ENCODE data around the gene RNF41.

RNF41 gene

DNA sequence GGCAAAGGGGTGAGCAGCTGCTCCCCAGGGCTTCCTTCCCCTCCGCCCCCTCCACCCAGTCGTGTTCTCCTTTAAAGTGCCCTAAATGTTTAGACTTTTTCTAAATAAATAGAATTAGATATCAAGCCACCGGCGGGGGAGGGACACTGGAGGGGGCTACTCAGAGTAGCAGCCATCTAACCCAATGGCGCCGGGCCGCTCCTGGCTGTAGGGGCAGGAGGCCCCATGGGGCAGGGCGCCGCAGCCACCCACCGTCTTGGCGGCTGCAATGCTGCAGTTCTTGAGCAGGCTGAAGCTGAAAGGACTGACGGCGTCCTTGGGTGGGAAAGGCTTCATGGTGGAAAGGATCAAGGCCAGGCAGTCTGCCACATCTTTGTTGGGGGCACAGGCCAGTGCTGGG is 21.3 kb upstream of the RNF41 start:
- DNase-seq, result no peak

DNA sequence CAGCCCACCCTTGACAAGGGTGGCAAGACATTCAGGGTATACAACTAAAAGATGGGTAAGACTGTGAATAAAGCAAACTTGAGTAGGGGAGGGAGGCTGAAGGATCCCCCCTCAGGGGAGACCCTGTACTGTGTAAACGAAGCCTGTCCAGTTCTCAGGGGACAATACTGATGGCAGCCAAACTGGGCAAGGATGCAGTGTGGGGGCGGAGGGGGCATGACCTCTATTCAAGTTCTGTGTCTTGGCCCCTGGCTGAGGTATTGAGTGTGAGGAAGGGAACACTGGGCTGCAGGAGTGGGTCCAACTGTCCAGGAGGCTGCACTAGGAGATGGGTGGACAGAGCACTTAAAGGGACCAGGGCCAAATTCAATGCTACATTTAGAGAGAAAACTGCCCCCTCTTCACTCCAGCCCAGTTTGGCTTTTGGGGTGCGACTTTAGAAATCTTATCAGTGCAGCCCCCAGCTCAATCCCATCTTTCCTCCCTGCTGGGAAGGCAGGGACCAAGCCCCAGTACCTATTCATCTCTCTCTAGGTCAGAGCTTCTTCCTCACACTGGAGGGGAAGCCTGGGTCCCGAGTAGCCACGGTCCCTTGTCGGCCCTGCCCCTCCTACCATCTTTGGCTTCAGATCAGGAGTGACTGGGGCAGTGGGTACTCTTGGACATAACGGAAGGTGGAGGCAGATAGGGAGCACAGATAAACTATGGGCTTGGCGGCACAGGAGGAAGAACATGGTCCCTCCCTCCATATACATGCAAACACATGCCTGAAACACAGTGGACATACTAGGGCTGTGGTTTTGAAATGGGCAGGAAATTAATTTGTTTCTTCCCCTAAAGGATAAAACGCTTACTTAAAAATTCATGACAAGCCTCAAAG is 19.9 kb upstream of the RNF41 start:
- DNase-seq, result no peak

DNA sequence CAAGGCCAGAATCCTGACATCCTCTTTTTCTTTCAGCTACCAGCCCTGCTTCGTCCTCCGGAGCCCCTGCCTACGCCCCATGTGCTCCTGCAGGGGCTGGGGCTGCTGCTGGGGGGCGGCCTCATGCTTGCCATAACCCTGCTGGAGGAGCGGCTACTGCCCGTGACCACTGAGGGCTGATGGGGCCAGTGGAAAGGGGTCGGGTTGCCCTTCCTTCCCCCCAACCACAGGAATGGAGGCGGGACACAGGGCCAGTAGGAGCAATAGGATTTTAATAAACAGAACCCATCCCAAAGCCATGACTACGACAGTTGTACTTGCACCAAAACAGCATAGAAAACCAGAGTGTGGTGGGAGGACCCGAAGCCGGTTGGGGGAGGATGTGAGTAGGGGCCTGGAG is 15.8 kb upstream of the RNF41 start:
- no peak for DNase-seq

DNA sequence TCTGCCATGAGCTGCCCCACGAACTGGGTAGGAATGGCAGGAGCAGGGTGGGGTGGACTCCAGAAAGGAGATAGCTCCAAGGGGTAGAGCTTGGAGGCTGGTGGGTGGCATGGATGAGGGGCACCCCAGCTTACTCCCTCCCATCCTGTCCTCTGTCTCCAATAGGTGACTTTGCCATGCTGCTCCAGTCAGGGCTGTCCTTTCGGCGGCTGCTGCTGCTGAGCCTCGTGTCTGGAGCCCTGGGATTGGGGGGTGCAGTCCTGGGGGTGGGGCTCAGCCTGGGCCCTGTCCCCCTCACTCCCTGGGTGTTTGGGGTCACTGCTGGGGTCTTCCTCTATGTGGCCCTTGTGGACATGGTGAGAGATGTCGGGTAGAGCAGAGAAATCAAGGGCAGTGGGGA is 15.3 kb upstream of the RNF41 start:
- DNase-seq, result no peak

DNA sequence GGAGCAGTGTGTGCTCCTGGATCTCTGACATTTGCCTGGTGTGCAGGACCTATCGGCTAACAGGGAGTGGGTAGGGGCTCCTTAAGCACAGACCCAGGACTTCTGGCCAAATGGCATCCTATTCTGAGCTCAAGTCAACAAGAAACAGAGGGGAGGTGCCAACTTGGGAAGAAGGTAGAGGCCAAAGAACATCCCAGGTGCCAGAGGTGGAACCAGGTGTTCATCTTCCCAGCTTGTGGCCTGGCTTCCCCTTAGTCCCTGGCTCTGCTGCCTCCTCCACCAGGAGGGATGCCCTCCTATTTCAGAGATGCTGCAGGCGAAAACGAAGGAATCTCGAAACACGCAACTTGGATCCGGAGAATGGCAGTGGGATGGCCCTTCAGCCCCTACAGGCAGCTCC is 14.4 kb upstream of the RNF41 start:
- no peak for DNase-seq

DNA sequence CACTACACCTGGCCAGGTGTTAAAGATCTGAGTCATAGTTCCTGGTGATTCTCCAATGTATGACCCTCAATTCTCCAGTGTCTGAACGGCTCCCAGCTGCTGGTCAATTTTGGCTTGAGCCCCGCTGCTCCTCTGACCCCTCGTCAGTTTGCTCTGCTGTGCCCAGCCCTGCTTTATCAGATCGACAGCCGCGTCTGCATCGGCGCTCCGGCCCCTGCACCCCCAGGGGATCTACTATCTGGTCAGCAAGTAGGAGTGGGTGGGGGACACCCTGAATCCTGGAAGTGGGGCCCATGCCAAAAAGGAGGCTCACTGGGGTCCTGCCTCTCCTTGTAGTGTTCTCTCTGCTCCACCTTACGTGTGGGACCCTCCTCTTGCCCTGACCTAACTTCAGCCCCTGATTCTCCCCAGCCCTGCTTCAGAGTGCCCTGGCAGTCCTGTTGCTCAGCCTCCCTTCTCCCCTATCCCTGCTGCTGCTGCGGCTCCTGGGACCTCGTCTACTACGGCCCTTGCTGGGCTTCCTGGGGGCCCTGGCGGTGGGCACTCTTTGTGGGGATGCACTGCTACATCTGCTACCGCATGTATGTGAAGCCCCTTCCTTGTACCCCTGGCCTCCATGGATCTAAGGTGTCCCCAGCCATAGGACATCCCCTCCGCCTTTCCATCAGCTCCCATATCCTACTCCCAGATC is 13.2 kb upstream of the RNF41 start:
- no peak for DNase-seq

DNA sequence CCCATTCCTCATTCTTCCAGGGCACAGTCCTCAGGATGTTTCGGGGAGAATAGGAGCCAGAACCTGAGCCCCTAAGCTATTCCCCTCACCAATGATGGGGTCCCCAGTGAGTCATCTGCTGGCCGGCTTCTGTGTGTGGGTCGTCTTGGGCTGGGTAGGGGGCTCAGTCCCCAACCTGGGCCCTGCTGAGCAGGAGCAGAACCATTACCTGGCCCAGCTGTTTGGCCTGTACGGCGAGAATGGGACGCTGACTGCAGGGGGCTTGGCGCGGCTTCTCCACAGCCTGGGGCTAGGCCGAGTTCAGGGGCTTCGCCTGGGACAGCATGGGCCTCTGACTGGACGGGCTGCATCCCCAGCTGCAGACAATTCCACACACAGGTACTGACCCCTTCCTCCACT is 9.5 kb upstream of the RNF41 start:
- DNase-seq, result no peak

DNA sequence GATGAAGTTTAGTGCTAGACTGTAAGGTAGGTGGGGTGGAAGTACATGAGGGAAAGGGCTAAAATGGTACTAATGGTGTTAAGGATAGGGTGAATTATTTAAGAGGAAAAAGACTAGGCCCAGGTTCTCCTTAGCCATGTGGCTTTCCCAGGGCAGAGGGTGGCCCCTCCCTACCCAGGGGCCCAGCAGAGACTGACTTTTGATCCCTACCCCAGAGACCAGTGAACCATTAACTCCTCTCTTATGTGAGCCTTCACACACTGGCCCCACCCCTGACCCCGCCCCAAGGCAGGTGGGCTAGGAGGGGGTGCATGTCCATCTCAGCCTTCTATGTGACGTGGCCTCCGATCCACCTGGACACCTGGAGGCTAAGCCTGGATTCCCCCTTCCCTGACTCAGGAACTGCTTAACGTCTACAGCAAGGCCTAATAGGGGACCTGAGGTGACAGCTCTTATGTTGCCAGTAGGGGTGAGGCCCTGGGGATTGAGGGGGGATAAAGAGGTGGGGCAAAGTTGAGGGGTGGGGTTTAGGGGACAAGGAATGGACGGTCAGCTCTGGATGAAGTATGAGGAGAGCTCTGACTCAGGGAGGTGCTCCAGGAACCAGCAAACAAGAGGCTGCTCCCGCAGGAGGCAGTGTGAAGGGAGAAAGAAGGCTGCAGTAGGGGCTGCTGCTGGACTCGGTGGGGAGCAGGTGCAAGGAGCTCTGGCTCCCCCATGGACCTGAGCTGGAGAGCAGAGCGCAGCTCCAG is 8.9 kb upstream of the RNF41 start:
- no peak for DNase-seq

DNA sequence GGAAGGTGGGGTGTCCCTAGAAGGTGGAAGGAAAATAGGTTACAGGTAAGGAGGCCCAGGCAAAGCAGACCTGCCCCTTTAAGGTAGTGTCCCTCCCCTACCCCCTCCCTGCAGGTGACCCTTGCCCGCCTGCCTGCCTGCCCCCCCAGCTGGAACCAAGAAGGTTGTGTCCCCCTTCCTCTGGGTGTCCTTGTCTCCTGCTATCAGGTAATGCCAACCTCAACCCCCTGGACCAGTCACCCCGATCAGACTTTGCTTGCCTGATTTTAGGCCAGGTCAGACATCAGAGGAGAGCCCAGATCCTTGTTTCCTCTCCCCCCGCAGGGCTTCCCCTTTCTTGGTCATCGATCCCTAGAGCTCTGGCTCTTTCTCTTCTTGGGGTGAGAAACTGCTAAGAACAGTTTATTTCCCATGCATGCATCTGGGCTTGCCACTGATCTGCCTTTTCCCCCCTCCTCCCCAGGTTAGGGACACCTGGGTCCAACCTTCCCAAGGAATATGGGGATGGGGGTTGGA is 8.3 kb upstream of the RNF41 start, which contains the start of gene SLC39A5:
Gene SLC39A5 (plus strand): TSS at position 136 of the 516 bp plus-strand sequence. CDS start 1,224 bp downstream, outside the sequence.
- DNase-seq, result no peak

DNA sequence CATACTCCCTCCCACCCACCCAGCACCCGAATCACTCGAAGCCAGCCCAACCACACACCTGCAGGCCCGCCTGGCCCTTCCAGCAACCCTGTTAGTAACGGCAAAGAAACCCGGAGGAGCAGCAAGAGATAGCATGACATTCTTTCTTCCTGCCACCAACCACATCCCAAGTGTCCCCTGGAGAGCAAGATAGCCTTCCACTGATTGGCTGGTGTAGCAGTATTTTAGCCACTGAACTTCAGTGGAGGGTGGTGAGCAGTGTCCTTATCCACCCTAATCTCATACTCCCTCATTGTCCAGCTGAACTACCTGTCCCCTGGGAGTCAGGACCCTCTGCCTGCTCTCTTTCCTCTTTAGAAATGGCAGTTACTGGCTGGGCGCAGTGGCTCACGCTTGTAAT is 7.4 kb upstream of the RNF41 start:
- DNase-seq, result no peak

DNA sequence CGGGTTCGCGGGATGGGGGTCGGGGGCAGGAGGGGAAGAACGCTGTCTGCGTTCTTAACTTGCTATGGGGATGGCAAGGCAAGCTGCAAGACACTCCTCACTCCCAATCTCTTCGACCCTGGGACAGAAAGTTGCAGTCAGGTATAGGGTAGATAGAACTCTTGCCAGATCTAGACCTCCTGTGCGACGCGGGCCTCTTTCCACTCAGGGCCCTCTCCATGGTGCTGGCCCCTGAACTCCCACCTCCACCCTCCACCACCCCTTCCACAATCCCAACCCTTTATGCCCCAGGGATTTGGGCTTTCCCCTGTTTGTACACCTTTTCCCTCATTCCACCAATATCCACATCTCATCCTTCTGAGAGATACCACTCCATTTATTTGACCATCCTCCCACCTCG is 3.2 kb upstream of the RNF41 start:
- DNase-seq, result no peak

DNA sequence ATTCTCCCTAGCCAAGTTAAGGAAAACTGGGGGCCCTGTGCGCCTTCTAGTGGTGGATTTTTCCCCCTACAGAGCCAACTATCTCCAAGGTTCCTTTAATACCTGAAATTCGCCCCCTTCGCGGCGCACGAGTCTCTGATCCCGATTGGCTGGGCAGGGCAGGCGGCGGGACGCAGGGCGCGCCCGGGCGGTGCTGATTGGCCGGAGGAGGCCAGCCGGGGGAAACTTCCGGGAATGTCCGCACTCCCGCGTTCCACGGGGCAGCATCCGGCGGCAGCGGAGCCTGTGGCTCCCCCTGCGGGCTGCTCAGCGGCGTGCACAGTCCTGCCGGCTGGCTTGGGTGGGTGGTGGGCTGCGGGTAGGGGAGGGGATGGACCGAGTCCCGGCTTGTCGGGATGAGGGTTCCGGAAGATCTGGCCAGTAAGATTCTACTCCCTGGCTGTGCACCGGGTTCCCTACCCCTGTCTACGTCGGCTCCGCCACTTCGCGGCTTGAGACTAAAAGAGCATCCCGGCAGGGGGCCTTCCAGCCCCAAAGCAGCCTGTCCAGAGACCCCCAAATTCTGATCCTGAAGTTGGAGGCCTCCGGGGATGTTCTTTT is 2.5 kb upstream of the RNF41 start, which contains the start of gene NABP2:
Gene NABP2 (plus strand): TSS at position 241 of the 600 bp plus-strand sequence. CDS start 515 bp downstream, outside the sequence.
- peak; percentile 88 for DNase-seq

DNA sequence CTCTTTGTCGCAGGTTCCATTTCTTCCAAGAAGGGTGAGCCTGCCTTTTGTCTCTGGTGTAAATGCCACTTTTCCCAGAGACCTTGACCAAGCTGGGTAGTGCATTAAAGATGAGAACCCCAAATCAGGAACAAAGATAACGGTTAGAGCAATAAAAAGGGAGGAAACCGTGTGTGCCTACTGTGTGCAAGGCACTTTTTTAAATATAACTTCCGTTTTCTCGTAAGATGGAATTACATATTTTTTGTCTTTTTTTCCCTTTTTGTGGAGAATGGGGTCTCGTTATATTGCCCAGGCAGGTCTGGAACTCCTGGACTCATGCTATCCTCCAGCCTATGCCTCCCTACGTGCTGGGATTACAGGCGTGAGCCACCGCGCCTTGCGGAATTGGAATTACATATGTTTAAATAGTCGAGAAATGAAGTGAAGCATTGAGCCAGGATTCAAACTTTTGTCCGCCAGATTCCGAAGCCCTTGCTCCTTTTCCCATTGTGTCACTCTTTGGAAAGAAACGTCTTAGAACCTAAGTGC is 1.9 kb upstream of the RNF41 start:
- DNase-seq, result no peak

DNA sequence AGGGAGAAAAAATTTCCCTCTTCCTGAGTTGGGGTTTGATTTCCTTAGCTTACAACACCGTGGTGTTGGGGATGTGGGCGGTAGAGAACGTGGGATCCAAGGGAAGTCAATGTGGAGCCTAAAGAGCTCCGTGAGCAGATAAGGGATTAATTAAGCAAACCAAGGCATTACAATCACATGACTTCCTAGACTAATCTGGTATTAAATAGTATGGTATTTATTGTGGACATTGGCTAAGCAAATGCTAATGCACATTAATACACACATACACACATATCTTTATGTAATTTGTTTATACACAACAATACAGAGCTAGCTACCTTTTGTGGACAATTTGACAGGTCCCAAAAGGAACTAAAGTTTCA is 791 bp upstream of the RNF41 start:
- no peak for DNase-seq

DNA sequence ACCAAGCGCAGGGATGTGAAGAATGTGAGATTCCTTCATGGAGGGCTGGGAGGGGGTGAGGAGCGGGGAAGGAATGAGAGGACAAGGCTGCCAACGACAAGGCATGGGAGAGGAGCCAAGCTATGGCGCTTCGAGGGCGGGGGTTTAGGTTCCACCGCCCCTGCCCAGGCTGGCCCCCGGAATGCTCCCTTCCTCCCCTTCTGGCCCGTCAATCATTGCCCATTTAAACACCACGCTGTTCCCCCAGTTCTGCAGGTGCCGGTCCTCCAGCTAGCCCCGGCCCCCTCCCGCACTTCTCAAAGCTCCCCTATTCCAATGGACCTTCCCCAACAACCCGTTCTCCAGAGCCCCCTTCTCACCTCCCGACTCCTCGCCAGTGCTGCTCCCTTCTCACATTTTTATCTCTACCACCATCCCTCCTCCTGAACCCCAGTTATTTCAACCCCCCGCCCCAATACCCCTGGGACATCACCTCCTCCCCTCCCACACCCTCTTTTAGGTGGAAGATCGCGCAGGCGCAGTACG is 428 bp downstream of the RNF41 start:
- DNase-seq, result no peak

DNA sequence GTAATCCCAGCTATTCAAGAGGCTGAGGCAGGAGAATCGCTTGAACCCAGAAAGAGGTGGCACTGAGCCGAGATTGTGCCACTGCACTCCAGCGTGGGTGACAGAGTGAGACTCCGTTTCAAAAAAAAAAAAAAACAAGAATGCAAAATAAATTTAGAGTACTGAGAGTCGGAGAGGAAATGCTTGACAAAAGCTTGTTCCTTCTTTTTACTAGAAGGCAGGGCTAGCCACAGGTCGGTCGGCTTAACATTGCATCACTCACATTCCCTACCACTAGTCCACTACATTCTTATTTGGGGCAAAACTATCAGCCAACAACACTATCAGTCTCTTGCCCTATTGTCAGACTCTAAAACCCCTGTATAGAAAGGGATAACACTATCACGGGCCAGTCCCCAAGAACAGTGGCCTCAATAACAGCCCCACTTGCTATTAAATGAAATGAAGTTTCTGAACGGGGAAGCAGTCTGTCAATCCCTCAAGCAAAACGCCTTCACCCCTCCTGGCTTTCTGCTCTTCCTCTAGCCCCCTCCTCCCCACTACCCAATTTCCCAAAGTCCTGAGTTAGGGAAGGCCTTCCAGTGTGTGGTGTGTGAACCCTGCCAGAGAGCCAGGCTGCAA is 1.0 kb downstream of the RNF41 start:
- DNase-seq, result no peak

DNA sequence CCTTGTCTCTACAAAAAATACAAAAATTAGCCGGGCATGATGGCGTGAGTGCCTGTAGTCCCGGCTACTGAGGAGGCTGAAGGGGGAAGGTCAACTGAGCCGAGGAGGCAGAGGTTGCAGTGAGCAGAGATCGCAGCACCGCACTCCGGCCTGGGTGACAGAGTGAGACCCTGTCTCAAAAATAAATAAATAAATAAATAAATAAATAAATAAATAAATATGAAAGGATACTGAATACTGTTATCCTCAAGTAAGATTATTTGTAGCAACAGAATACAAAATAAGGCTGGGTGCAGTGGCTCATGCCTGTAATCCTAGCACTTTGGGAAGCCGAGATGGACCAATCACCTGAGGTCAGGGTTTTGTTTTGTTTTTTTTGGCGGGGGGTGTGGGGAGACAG is 1.9 kb downstream of the RNF41 start:
- DNase-seq, result no peak

DNA sequence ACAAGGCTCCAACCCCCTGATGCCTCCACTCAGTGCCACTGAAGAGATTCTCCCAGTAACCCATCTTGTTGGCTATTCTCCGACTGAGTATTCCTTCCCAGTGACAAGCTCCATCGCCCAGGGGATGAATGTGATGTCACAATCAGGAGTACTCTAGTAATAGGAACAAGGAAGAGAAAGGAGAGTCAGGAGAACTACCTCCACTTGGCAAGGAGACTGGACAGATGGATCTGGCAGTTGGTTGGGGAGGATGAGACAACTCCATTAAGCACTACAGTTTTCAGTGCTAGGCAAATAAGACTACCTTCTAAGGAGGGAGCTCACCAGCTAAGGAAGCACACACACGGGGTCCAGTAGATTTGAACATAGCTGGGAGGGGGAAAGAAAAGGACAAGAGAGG is 5.3 kb downstream of the RNF41 start:
- no peak for DNase-seq

DNA sequence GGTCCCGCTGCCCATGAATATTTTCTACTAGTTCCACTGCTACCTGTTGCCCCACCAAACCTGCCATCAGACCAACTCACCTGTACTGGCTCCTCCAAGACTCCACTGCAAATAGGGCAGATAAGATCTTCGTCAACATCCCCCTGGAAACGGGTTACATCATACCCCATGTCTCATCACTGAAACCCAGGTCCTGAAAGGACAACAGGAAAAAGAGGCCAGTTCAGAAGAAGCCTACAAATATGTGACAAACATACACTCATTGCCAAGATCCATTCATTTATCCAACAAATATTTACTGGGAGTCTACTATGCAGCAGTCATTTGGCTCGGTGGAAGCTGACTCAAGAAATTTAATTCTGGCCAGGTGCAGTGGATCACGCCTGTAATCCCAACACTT is 7.8 kb downstream of the RNF41 start:
- DNase-seq, result no peak

DNA sequence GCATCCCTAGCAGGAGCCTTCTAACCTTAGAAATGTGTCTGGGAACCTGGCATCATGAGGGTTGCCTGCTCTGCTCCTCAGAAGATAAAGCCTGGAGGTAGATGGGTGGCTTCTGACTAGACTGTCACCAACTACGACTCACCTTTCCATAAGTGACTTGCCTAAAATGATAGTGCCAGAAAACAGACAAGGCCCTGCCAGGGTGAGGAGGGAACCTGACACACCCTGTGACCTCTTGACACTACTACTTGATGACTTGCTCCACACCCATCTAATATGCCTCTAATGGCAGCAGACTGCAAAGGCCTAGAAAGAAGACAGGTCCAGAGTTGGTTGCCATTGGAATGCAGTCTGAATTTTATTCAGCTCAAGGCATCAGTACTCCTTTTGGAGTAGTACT is 9.4 kb downstream of the RNF41 start:
- DNase-seq, result no peak

DNA sequence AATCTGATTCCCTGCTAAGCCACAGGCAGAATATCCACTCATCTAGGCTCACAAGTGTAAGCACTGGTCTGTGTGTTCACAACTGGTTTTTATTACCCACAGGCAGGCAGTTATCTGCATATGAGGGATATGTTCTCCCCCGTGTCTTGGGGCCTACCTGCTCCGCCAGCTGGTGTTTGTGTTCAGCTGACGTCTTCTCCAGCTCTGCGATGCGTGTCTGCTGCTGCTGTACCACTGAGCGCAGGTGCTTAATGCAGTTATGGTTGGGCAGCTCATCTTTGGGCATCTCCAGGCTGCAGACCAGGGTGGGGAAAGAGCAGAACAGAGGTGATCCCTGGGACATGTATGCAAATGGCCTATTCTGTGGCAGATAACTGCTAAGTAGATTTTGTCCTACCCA is 13.7 kb downstream of the RNF41 start:
- no peak for DNase-seq

Data from NCI-H1436 treated with DMSO at 0.1 percent for 48 hours (cell line).